ENCODE data around the gene PCDHA1.

The PCDHA1 gene

GRCh38 chr5:140926443-140927227 is 140.7 kb downstream of the PCDHA1 start:
- peak; percentile 43 to 81 for DNase-seq

GRCh38 chr5:140927228-140927573 is 141.3 kb downstream of the PCDHA1 start:
- peak in 1 of 2 experiments; percentile 10 for DNase-seq

- DNase-seq: no peak
Observed at GRCh38 chr5:140934964-140935606, 149.1 kb downstream of the PCDHA1 start.

- DNase-seq: no peak
Observed at GRCh38 chr5:140946578-140946977, 160.6 kb downstream of the PCDHA1 start.

GRCh38 chr5:140951636-140952035 is 165.7 kb downstream of the PCDHA1 start:
- DNase-seq: no peak

GRCh38 chr5:140953234-140953633 is 167.3 kb downstream of the PCDHA1 start:
- DNase-seq: no peak

- no peak for DNase-seq
Observed at GRCh38 chr5:140962190-140962589, 176.2 kb downstream of the PCDHA1 start.

GRCh38 chr5:140964356-140964755 is 178.4 kb downstream of the PCDHA1 start:
- peak in 1 of 2 experiments; percentile 30 for DNase-seq

- peak; percentile 58 to 77 for DNase-seq
Observed at GRCh38 chr5:140965905-140966292, 180.0 kb downstream of the PCDHA1 start.

- peak; percentile 67 to 77 for DNase-seq
Observed at GRCh38 chr5:140966293-140967225, 180.6 kb downstream of the PCDHA1 start, which contains the start of gene PCDHAC2. TSS of gene PCDHAC2 (plus strand) at chr5:140966476. CDS start at chr5:140966767, 291 bp downstream.

- no peak for DNase-seq
Observed at GRCh38 chr5:140967226-140967893, 181.4 kb downstream of the PCDHA1 start.

GRCh38 chr5:140969880-140970279 is 183.9 kb downstream of the PCDHA1 start:
- no peak for DNase-seq

GRCh38 chr5:140973550-140973949 is 187.6 kb downstream of the PCDHA1 start:
- DNase-seq: no peak

- no peak for DNase-seq
Observed at GRCh38 chr5:140977003-140977402, 191.1 kb downstream of the PCDHA1 start.

- DNase-seq: no peak
Observed at GRCh38 chr5:140978260-140978659, 192.3 kb downstream of the PCDHA1 start.

GRCh38 chr5:140978983-140979382 is 193.0 kb downstream of the PCDHA1 start:
- no peak for DNase-seq

- no peak for DNase-seq
Observed at GRCh38 chr5:140982083-140982716, 196.3 kb downstream of the PCDHA1 start.

GRCh38 chr5:140986117-140986521 is 200.2 kb downstream of the PCDHA1 start:
- no peak for DNase-seq

- peak in 1 of 2 experiments; percentile 9 for DNase-seq
Observed at GRCh38 chr5:140988100-140988499, 202.2 kb downstream of the PCDHA1 start.

- DNase-seq: no peak
Observed at GRCh38 chr5:140988608-140989007, 202.7 kb downstream of the PCDHA1 start.

GRCh38 chr5:140989254-140990020 is 203.5 kb downstream of the PCDHA1 start:
- no peak for DNase-seq

Data from NCI-H524 (cell line).